CD14-positive monocyte (primary cell): Measurements from ENCODE around the gene TMEM218. TPM values are rescaled to one million over a fixed set of nuclear protein-coding genes. Genes with fewer than 3 reads are reported as not detected.
A peak's percentile ranks its signal among the peaks of the same experiment; 100 is the strongest.

Experiments
- DNase-seq, 3 donors: peaks; one replicate each; pipeline ENCODE4 v3.0.0-alpha.2; 2011 to 2022
- H2AFZ ChIP-seq: 2 replicates; pipeline ENCODE4 v1.6.0; 2012; ENCODE audit warnings: mild to moderate bottlenecking, low read depth, low read length, inconsistent platforms; ENCODE audit not compliant: insufficient read depth, poor library complexity, severe bottlenecking
- H3K27ac ChIP-seq, 2 donors: 1 replicate in 1 of 2; 2 replicates in 1 of 2; pipeline ENCODE4 v1.5.1; 2012 to 2013; ENCODE audit warnings: low read length in 2 of 2, control low read depth in 1 of 2, inconsistent platforms in 1 of 2, low read depth in 1 of 2, mild to moderate bottlenecking in 1 of 2
- H3K27me3 ChIP-seq, 2 donors: one replicate each; pipeline versions ENCODE4 v1.6.0 to v1.6.1; 2011 to 2013; ENCODE audit warnings: low read length in 2 of 2; ENCODE audit not compliant: control insufficient read depth in 2 of 2, insufficient read depth in 2 of 2
- H3K36me3 ChIP-seq, 2 donors: replicated peaks in 1 of 2; 1 replicate in 1 of 2; 2 replicates in 1 of 2; pipeline versions ENCODE4 v1.5.1 to v1.6.1; 2012 to 2013; ENCODE audit warnings: low read length in 2 of 2, control low read depth in 1 of 2, inconsistent platforms in 1 of 2, mild to moderate bottlenecking in 1 of 2; ENCODE audit not compliant: insufficient read depth in 2 of 2, control insufficient read depth in 1 of 2
- H3K4me1 ChIP-seq, 2 donors: 1 replicate in 1 of 2; 2 replicates in 1 of 2; pipeline versions ENCODE4 v1.5.1 to v1.6.1; 2012 to 2013; ENCODE audit warnings: low read length in 2 of 2, control low read depth in 1 of 2, inconsistent platforms in 1 of 2, mild to moderate bottlenecking in 1 of 2, moderate library complexity in 1 of 2; ENCODE audit not compliant: insufficient read depth in 2 of 2, control insufficient read depth in 1 of 2
- H3K4me2 ChIP-seq: replicated peaks from 2 replicates; pipeline ENCODE3; 2012; ENCODE audit warnings: low read length, moderate library complexity, mild to moderate bottlenecking; ENCODE audit not compliant: poor library complexity, severe bottlenecking; ENCODE audit errors: extremely low read depth
- H3K4me3 ChIP-seq, 3 experiments: fragments of 200-600 bp in 1 of 3; sonication (generic) in 1 of 3; replicated peaks in 1 of 3; 1 replicate in 2 of 3; 2 replicates in 1 of 3; pipeline ENCODE4 v1.5.1; 2011 to 2013; ENCODE audit warnings: low read length in 3 of 3, mild to moderate bottlenecking in 3 of 3, control low read depth in 2 of 3, low read depth in 2 of 3, inconsistent platforms in 1 of 3, moderate library complexity in 1 of 3
- H3K79me2 ChIP-seq: 2 replicates; pipeline ENCODE4 v1.6.0; 2012; ENCODE audit warnings: mild to moderate bottlenecking, control low read depth, inconsistent platforms, low read length, moderate library complexity; ENCODE audit not compliant: insufficient read depth
- H3K9ac ChIP-seq: 2 replicates; pipeline ENCODE4 v1.6.0; 2017; ENCODE audit warnings: low read length, mild to moderate bottlenecking; ENCODE audit not compliant: insufficient read depth, poor library complexity, severe bottlenecking
- H3K9me3 ChIP-seq, 2 donors: replicated peaks in 1 of 2; 1 replicate in 1 of 2; 2 replicates in 1 of 2; pipeline versions ENCODE4 v1.5.1 to v1.6.1; 2012 to 2013; ENCODE audit warnings: low read length in 2 of 2, control low read depth in 1 of 2; ENCODE audit not compliant: control insufficient read depth in 1 of 2, insufficient read depth in 1 of 2
- H4K20me1 ChIP-seq: 2 replicates; pipeline ENCODE4 v1.6.0; 2012; ENCODE audit warnings: mild to moderate bottlenecking, low read length, control low read depth, moderate library complexity; ENCODE audit not compliant: insufficient read depth
- H3K27ac Mint-ChIP-seq, 7 donors: one replicate each; pipeline ENCODE4 v1.8.0; 2020; ENCODE audit warnings: mild to moderate bottlenecking in 7 of 7, mixed read lengths in 7 of 7, moderate library complexity in 6 of 7, inconsistent platforms in 2 of 7
- H3K27me3 Mint-ChIP-seq, 3 donors: one replicate each; pipeline ENCODE4 v1.8.0; 2021 to 2022; ENCODE audit warnings: low read depth in 3 of 3, mild to moderate bottlenecking in 3 of 3, mixed read lengths in 3 of 3, moderate library complexity in 3 of 3, inconsistent platforms in 1 of 3
- H3K36me3 Mint-ChIP-seq, 2 donors: one replicate each; pipeline ENCODE4 v1.8.0; 2020; ENCODE audit warnings: mixed read lengths in 2 of 2, inconsistent platforms in 1 of 2, mild to moderate bottlenecking in 1 of 2
- H3K4me1 Mint-ChIP-seq: one replicate; pipeline ENCODE4 v1.8.0; 2020; ENCODE audit warnings: mild to moderate bottlenecking, mixed read lengths
- H3K4me3 Mint-ChIP-seq, 2 donors: one replicate each; pipeline ENCODE4 v1.8.0; 2020; ENCODE audit warnings: mild to moderate bottlenecking in 2 of 2, mixed read lengths in 2 of 2, moderate library complexity in 1 of 2
- H3K9me3 Mint-ChIP-seq, 7 donors: one replicate each; pipeline ENCODE4 v1.8.0; 2020 to 2022; ENCODE audit warnings: mixed read lengths in 7 of 7, mild to moderate bottlenecking in 6 of 7, moderate library complexity in 6 of 7, inconsistent platforms in 2 of 7
- WGBS: methylation state at CpG from one replicate; pipeline ENCODE4 v1.1.5; 2013; ENCODE audit warnings: missing lambda C conversion rate; ENCODE audit not compliant: insufficient coverage; 5-methylcytosine and 5-hydroxymethylcytosine counted together
- intact Hi-C, 2 donors: fragments of 100-400 bp; cut with micrococcal nuclease; formaldehyde crosslinking; loops; one replicate each; pipeline versions ENCODE4 v1.15.0 to v1.15.1; 2023
- polyA plus RNA-seq, 3 donors: library from polyadenylated mRNA; depleted of rRNA in 1 of 3; unstranded in 2 of 3; stranded (reverse) in 1 of 3; fragments of 300-500 nt in 2 of 3; fragments of >200 nt in 1 of 3; fragmentation: Illumina TruSeq in 2 of 3; gene quantifications; 1 replicate in 2 of 3; 2 replicates in 1 of 3; pipeline ENCODE4 v1.2.3, GENCODE V29; 2012 to 2021
- TF ChIP-seq, protein P1 (sequence below): fragments of 200-600 bp; IDR thresholded peaks from one replicate; pipeline ENCODE4 v1.8.0; 2022; ENCODE audit warnings: antibody characterized with exemption, mild to moderate bottlenecking

The TMEM218 gene
- polyA plus RNA-seq, 3 donors = 40.3 to 57.7 (median 55.7) TPM

DNA sequence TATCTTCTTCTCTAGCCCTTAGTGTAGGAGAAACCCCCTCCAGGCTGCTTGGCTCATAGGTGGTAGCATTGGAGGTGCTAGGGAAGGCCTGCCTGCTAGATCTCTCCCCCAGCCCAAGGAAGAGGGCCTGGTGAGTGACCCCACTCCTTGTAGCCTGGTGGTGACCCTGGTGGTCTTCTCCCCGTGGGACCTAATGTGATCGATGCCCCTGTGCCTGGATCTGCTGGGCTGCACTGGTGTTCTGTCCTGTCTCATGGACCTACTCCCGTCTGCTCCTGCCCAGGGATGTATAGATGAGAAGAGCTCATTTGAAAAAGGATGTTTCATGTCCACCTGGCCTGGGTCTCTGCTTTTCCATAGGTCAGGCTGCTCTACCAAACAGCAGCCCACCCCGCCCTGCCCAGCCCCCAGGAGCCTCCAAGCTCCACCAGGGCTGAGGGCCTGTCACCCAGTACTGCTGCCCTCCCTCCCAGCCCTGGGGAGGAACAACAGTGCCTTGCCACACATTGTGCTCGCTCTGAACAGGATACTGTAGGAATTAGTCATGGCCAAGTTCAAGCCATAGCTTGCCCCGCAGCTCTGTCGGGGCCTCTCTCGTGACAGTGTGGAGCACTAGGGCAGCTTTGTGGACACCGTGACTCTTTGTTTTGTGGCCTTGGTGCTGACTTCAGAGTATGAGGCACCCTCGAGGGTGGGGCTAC is 28.7 kb downstream of the TMEM218 start:
- TF ChIP-seq, protein P1, sequence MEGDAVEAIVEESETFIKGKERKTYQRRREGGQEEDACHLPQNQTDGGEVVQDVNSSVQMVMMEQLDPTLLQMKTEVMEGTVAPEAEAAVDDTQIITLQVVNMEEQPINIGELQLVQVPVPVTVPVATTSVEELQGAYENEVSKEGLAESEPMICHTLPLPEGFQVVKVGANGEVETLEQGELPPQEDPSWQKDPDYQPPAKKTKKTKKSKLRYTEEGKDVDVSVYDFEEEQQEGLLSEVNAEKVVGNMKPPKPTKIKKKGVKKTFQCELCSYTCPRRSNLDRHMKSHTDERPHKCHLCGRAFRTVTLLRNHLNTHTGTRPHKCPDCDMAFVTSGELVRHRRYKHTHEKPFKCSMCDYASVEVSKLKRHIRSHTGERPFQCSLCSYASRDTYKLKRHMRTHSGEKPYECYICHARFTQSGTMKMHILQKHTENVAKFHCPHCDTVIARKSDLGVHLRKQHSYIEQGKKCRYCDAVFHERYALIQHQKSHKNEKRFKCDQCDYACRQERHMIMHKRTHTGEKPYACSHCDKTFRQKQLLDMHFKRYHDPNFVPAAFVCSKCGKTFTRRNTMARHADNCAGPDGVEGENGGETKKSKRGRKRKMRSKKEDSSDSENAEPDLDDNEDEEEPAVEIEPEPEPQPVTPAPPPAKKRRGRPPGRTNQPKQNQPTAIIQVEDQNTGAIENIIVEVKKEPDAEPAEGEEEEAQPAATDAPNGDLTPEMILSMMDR = no peak
- Histone ChIP-seq H2AFZ (no peak overlapping the region), H3K4me2 (no peak overlapping the region), H4K20me1 (no peaks in the 10 kb centered on the region), H3K9ac (no peak overlapping the region), H3K27me3 (no peaks in the 10 kb centered on the region), H3K27ac (peak overlapping the region in 1 of 2 donors; percentile 45), H3K36me3 (peaks cover 85 to 98% of the 10 kb centered on the region in 2 donors), H3K9me3 (no peaks in the 10 kb centered on the region), H3K79me2 (no peaks in the 10 kb centered on the region), H3K4me1 (peaks cover 16 to 24% of the 10 kb centered on the region in 2 donors), H3K4me3 (no peak overlapping the region)
- intact Hi-C loops = no loop called here
- peak overlapping the region in 5 of 7 donors; percentile 7 to 65 (median 37) for H3K27ac Mint-ChIP-seq
- 76% methylated on average over 8 of the region's 10 CpGs for WGBS
- peaks cover 93 to 99% of the 10 kb centered on the region in 2 donors for H3K36me3 Mint-ChIP-seq
- DNase-seq = no peak
- peaks cover 0 to 2% (median 0%) of the 10 kb centered on the region in 7 donors for H3K9me3 Mint-ChIP-seq
- peaks cover 0 to 9% (median 5%) of the 10 kb centered on the region in 3 donors for H3K27me3 Mint-ChIP-seq
- H3K4me1 Mint-ChIP-seq = peaks cover 27% of the 10 kb centered on the region
- no peak overlapping the region for H3K4me3 Mint-ChIP-seq

DNA sequence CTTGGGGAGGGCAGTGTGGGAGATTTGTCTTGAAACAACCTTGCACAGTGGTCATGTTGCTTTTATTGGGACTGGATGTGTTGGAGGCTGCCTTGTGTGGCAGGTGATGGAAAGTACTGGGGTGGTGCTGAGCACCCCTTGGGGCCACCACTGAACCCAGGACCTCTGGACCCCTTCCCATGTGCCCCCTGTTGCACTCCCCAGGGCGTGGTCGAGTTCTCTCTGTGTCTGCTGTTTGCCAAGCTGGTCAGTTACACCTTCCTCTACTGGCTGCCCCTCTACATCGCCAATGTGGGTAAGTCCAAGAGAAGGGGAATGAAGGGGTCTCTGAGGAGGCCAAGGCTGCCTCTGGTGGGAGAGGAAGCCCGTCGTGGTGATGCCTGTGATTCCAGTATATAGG is 29.4 kb downstream of the TMEM218 start:
- no peaks in the 10 kb centered on the region for H3K9me3 ChIP-seq
- H3K4me3 Mint-ChIP-seq = no peak overlapping the region
- no CpG with 5 or more reads among the region's 5 CpGs for WGBS

More for the DNA sequence above, 29.4 kb downstream of the TMEM218 start:
- Histone ChIP-seq H3K4me2 (no peak overlapping the region), H4K20me1 (no peaks in the 10 kb centered on the region), H3K36me3 (peaks cover 88 to 98% of the 10 kb centered on the region in 2 donors), H3K27me3 (no peaks in the 10 kb centered on the region), H3K9ac (no peak overlapping the region), H3K79me2 (no peaks in the 10 kb centered on the region), H2AFZ (no peak overlapping the region), H3K27ac (peak overlapping the region in 1 of 2 donors; percentile 26), H3K4me3 (no peak overlapping the region), H3K4me1 (peaks cover 16 to 24% of the 10 kb centered on the region in 2 donors)
- H3K27ac Mint-ChIP-seq = peak overlapping the region in 4 of 7 donors; percentile 20 to 84 (median 50)
- no peak for DNase-seq
- TF ChIP-seq, protein P1 = no peak
- intact Hi-C loops = no loop called here
- peaks cover 27% of the 10 kb centered on the region for H3K4me1 Mint-ChIP-seq
- H3K9me3 Mint-ChIP-seq = peaks cover 0 to 2% (median 0%) of the 10 kb centered on the region in 7 donors
- peaks cover 95 to 99% of the 10 kb centered on the region in 2 donors for H3K36me3 Mint-ChIP-seq
- peaks cover 0 to 9% (median 5%) of the 10 kb centered on the region in 3 donors for H3K27me3 Mint-ChIP-seq
